Kidney epithelial cell (primary cell): Measurements from ENCODE around the gene THOC1. TPM values are rescaled to one million over a fixed set of nuclear protein-coding genes. Genes with fewer than 3 reads are reported as not detected.

Experiments
- DNase-seq: peaks from one replicate; pipeline ENCODE4 v3.0.0-alpha.2; 2010; ENCODE audit warnings: low read depth
- H3K27me3 ChIP-seq: 2 replicates; pipeline ENCODE4 v1.6.0; 2011; ENCODE audit warnings: low read length; ENCODE audit not compliant: control insufficient read depth, insufficient read depth
- H3K36me3 ChIP-seq: 2 replicates; pipeline ENCODE4 v1.5.1; 2011; ENCODE audit warnings: low read length; ENCODE audit not compliant: control insufficient read depth, insufficient read depth
- H3K4me3 ChIP-seq: 2 replicates; pipeline ENCODE4 v1.5.1; 2011; ENCODE audit warnings: low read depth, mild to moderate bottlenecking, control low read depth, low read length
- CTCF ChIP-seq: IDR thresholded peaks from 2 replicates; pipeline ENCODE4 v1.5.1; 2011; ENCODE audit warnings: mild to moderate bottlenecking, moderate library complexity, low read length, control low read depth, inconsistent platforms; ENCODE audit not compliant: insufficient read depth, poor library complexity, severe bottlenecking
- total RNA-seq: library from RNA; depleted of rRNA; stranded (reverse); fragments of >200 nt; gene quantifications from 2 replicates; pipeline ENCODE4 v1.2.3, GENCODE V29; 2015

Gene THOC1
- total RNA-seq, 1 donor from 2014 or later, result 28.7 TPM

GRCh38 chr18:172361-172760 lies 95.5 kb downstream of the THOC1 start:
- no peaks in the 10 kb centered on the region for H3K36me3 ChIP-seq
- no peak for DNase-seq
- H3K4me3 ChIP-seq, result no peak overlapping the region
- H3K27me3 ChIP-seq, result no peaks in the 10 kb centered on the region
- TF ChIP-seq CTCF, result no peak

Other genes starting within 250 kb of the THOC1 start
- not detected in 2 replicates for gene TUBB8B, start 218.4 kb downstream of the THOC1 start, total RNA-seq
- gene USP14, start 109.5 kb downstream of the THOC1 start, total RNA-seq, result 38.4 and 40.0 TPM in 2 replicates
- 1.2 and 1.8 TPM in 2 replicates for gene COLEC12, start 232.7 kb upstream of the THOC1 start, total RNA-seq